ENCODE results near the gene OCIAD1. TPM values are rescaled to one million over a fixed set of nuclear protein-coding genes. Genes with fewer than 3 reads are reported as not detected.
A peak's percentile ranks its signal among the peaks of the same experiment; 100 is the strongest.

Gene OCIAD1
- total RNA-seq, 1 donor from 2014 or later = 104 TPM

DNA sequence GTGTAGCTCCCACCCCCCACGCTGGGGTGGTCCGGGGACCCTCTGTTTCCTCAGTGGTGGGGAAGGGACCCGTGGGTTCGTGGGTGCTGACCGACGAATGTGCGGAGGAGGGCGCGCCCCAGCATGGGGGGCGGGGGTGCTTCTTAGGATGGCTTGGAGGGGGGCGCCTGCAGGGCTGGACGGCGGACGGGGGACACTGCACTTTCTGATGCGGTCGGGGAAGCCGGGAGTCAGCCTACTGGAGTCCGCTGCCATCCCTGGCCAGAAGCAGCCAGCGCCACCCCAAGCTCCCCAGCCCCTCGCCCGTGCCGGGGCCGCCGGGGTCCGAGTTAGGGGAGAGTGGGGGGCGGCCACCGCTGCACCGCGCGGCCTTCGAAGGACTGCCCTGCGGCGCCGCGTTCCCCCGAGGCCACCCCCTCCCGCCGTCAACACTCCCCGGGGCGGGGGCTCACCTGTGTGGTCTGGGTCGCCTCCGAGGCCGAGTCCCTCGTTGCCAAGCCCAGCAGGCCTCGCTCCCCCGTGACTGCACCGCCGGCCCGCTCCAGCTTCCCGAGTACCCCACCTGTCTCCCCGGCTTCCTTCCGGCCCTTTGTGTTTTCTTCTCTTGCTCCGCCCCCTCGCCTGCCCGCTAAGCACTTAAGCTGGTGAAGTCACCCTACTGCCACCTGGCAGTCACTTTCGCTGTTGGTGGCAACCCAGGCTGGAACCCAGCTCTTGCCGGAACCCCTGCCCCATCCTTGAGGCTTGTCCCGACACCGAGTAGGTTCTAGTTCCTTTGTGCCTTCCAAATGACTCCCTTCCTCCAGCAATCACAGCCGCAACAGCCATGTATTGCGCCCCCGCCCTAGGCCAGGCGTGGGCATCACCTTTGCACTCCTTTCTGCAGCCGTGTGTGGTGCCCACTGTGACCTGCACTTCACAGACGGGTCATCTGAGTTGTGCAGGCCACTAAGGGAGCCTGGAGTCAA is 75.6 kb downstream of the OCIAD1 start, which contains the start of gene OCIAD2:
OCIAD2 (minus strand) TSS at position 569 of the 968 bp plus-strand sequence. CDS start 2,225 bp downstream, outside the sequence.
- ATAC-seq (ENCODE audit: low read depth) = peak; percentile 97
- Mint-ChIP-seq H3K9me3 (no peaks in the 10 kb centered on the region), H3K4me1 (peaks cover 29% of the 10 kb centered on the region), H3K36me3 (ENCODE audit: low read depth) (peaks cover 22% of the 10 kb centered on the region), H3K4me3 (peak within 1 kb of the TSS; percentile 97), H3K27me3 (no peaks in the 10 kb centered on the region), H3K27ac (peak within 1 kb of the TSS; percentile 86)
- no peak for TF ChIP-seq CTCF (IDR thresholded peaks at IDR 0.05)
- ChIA-PET POLR2A (interaction anchor here (0.6 to 1.4 kb wide), 8 partner anchors 8 to 1443 kb away, joined by 3 to 17 read pairs (median 4); partner anchors contain the start of genes FRYL, OCIAD1 and SLAIN2), CTCF (interaction anchor here (1.0 to 2.4 kb wide), 2 partner anchors 126 to 328 kb away, joined by 7 to 25 read pairs; partner anchors contain the start of gene FRYL)
- intact Hi-C loops (cut with micrococcal nuclease) = loop anchor here (1.0 to 10.0 kb wide), 8 partner anchors 56 to 862 kb away; partner anchors contain the start of genes FRYL, OCIAD1, SLAIN2 and TEC
- DNase-seq = peak; percentile 65

DNA sequence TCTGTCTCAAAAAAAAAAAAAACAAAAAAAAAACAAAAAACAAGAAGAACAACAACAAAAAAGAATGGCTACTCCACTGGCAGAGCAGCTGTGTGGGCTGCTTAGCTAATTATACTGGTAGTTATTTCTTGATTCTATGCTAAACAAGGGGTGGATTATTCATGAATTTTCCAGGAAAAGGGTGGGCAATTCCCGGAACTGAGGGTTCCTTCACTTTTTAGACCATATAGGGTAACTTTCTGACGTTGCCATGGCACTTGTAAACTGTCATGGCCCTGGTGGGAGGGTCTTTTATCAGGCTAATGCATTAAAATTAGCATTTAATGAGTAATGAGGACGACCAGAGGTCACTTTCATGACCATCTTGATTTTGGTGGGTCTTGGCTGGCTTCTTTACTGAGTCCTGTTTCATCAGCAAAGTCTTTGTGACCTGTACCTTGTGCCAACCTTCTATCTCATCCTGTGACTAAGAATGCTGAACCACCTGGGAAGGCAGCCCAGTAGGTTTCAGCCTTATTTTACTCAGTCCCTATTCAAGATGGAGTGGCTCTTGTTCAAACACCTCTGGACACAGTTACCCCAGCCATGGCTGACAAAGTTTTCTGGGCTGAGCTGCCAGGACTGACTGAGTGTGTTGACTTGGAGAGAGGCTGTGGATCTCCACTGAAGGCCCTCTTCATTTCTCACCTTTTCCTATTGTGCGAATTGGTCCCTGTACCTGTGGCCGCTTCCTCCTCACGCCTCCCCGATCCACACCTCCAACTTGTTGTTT is 77.0 kb downstream of the OCIAD1 start:
- H3K27ac Mint-ChIP-seq = no peak overlapping the region
- intact Hi-C loops (cut with micrococcal nuclease) = loop anchor here (2.0 to 10.0 kb wide), 5 partner anchors 55 to 863 kb away; partner anchors contain the start of genes SLAIN2 and TEC
- H3K27me3 Mint-ChIP-seq = no peaks in the 10 kb centered on the region
- peaks cover 11% of the 10 kb centered on the region for H3K36me3 Mint-ChIP-seq (ENCODE audit: low read depth)
- no peak for DNase-seq
- peak overlapping the region; percentile 97 for H3K4me3 Mint-ChIP-seq
- ChIA-PET CTCF (interaction anchor here (2.4 kb wide), 1 partner anchor 329 kb away, joined by 25 read pairs; no protein-coding TSS in a partner anchor), POLR2A (interaction anchor here (0.7 kb wide), 1 partner anchor 227 kb away, joined by 7 read pairs; no protein-coding TSS in a partner anchor)
- TF ChIP-seq CTCF (IDR thresholded peaks at IDR 0.05) = no peak
- ATAC-seq (ENCODE audit: low read depth) = no peak
- H3K4me1 Mint-ChIP-seq = peaks cover 29% of the 10 kb centered on the region
- no peaks in the 10 kb centered on the region for H3K9me3 Mint-ChIP-seq

GRCh38 chr4:48908687-48909086 is 77.8 kb downstream of the OCIAD1 start:
- intact Hi-C loops (cut with micrococcal nuclease) = loop anchor here (5.0 to 10.0 kb wide), 4 partner anchors 226 to 864 kb away; partner anchors contain the start of genes SLAIN2 and TEC
- Mint-ChIP-seq H3K27me3 (no peaks in the 10 kb centered on the region), H3K36me3 (ENCODE audit: low read depth) (peaks cover 8% of the 10 kb centered on the region), H3K9me3 (no peaks in the 10 kb centered on the region), H3K27ac (no peak overlapping the region), H3K4me3 (no peak overlapping the region), H3K4me1 (peaks cover 28% of the 10 kb centered on the region)
- POLR2A ChIA-PET = no interaction called here
- DNase-seq (no peak), ATAC-seq (ENCODE audit: low read depth) (no peak)
- CTCF ChIA-PET = no interaction called here
- no peak for TF ChIP-seq CTCF (IDR thresholded peaks at IDR 0.05)

- no peak overlapping the region for H3K27ac Mint-ChIP-seq
- H3K36me3 Mint-ChIP-seq (ENCODE audit: low read depth) = peaks cover 2% of the 10 kb centered on the region
- no peak for ATAC-seq (ENCODE audit: low read depth)
- ChIA-PET POLR2A (no interaction called here), CTCF (no interaction called here)
- no peak overlapping the region for H3K4me3 Mint-ChIP-seq
- no peak for TF ChIP-seq CTCF (IDR thresholded peaks at IDR 0.05)
- no peak for DNase-seq
- H3K27me3 Mint-ChIP-seq = no peaks in the 10 kb centered on the region
- H3K4me1 Mint-ChIP-seq = peaks cover 24% of the 10 kb centered on the region
- no peaks in the 10 kb centered on the region for H3K9me3 Mint-ChIP-seq
- intact Hi-C loops (cut with micrococcal nuclease) = loop anchor here (5.0 to 10.0 kb wide), 4 partner anchors 227 to 865 kb away; partner anchors contain the start of genes SLAIN2 and TEC
Observed at GRCh38 chr4:48909697-48910096, 78.8 kb downstream of the OCIAD1 start.

All from activated B cell treated with CpG ODN at 0.5 μM for 24 hours (primary cell).